BE2C (cell line): ENCODE measurements around the gene LINGO3.

Experiments used
- DNase-seq: peaks from one replicate; pipeline ENCODE4 v3.0.0-alpha.2; 2020
- H3K27me3 ChIP-seq: fragments of 250-450 bp; sonication (Bioruptor Pico); 2 replicates; pipeline ENCODE4 v1.5.1; 2020; ENCODE audit warnings: mild to moderate bottlenecking
- H3K36me3 ChIP-seq: fragments of 250-450 bp; sonication (Bioruptor Pico); 2 replicates; pipeline ENCODE4 v1.5.1; 2020; ENCODE audit warnings: mild to moderate bottlenecking
- H3K4me1 ChIP-seq: fragments of 250-450 bp; sonication (Bioruptor Pico); 2 replicates; pipeline ENCODE4 v1.5.1; 2020
- H3K4me3 ChIP-seq: 2 replicates; pipeline ENCODE4 v1.5.1; 2011; ENCODE audit warnings: low read depth, low read length
- H3K9me3 ChIP-seq: fragments of 250-450 bp; sonication (Bioruptor Pico); 2 replicates; pipeline ENCODE4 v1.5.1; 2020
- CTCF ChIP-seq: IDR thresholded peaks from 2 replicates; pipeline ENCODE4 v1.5.1; 2012; ENCODE audit warnings: mild to moderate bottlenecking, low read depth, low read length

LINGO3 gene

GRCh38 chr19:2273356-2274184 lies 34.4 kb downstream of the LINGO3 start:
- peak overlapping the region; percentile 45 for H3K4me3 ChIP-seq
- peak; percentile 96 for DNase-seq
- H3K36me3 ChIP-seq = peaks cover 39% of the 10 kb centered on the region

GRCh38 chr19:2271234-2272103 lies 36.5 kb downstream of the LINGO3 start:
- Histone ChIP-seq H3K27me3 (no peaks in the 10 kb centered on the region), H3K9me3 (no peaks in the 10 kb centered on the region), H3K36me3 (peaks cover 39% of the 10 kb centered on the region), H3K4me3 (peak overlapping the region; percentile 97), H3K4me1 (peaks cover 15% of the 10 kb centered on the region)
- TF ChIP-seq CTCF = no peak
- peak; percentile 46 for DNase-seq

More at GRCh38 chr19:2273356-2274184, 34.4 kb downstream of the LINGO3 start:
- peak; percentile 88 for TF ChIP-seq CTCF
- Histone ChIP-seq H3K4me1 (peaks cover 10% of the 10 kb centered on the region), H3K9me3 (no peaks in the 10 kb centered on the region), H3K27me3 (no peaks in the 10 kb centered on the region)

GRCh38 chr19:2270423-2271233 lies 37.3 kb downstream of the LINGO3 start:
- TF ChIP-seq CTCF = no peak
- peaks cover 18% of the 10 kb centered on the region for H3K4me1 ChIP-seq

GRCh38 chr19:2270157-2270422 lies 37.9 kb downstream of the LINGO3 start:
- peak; percentile 42 for DNase-seq
- Histone ChIP-seq H3K4me1 (peaks cover 18% of the 10 kb centered on the region), H3K27me3 (no peaks in the 10 kb centered on the region), H3K4me3 (peak overlapping the region; percentile 97), H3K36me3 (peaks cover 35% of the 10 kb centered on the region), H3K9me3 (no peaks in the 10 kb centered on the region)
- no peak for TF ChIP-seq CTCF

More at GRCh38 chr19:2270423-2271233, 37.3 kb downstream of the LINGO3 start:
- no peaks in the 10 kb centered on the region for H3K27me3 ChIP-seq
- H3K36me3 ChIP-seq = peaks cover 39% of the 10 kb centered on the region
- peak; percentile 78 for DNase-seq
- no peaks in the 10 kb centered on the region for H3K9me3 ChIP-seq
- peak overlapping the region; percentile 97 for H3K4me3 ChIP-seq

GRCh38 chr19:2269244-2270156 lies 38.5 kb downstream of the LINGO3 start:
- TF ChIP-seq CTCF = peak; percentile 12; the same call in 1 of the 2 replicates
- Histone ChIP-seq H3K4me1 (peaks cover 18% of the 10 kb centered on the region), H3K27me3 (no peaks in the 10 kb centered on the region), H3K36me3 (peaks cover 35% of the 10 kb centered on the region), H3K9me3 (no peaks in the 10 kb centered on the region), H3K4me3 (peak overlapping the region; percentile 97)
- peak; percentile 98 for DNase-seq
